RWPE2 (cell line): ENCODE results near the gene GDF2.

Source experiments
- ATAC-seq: fragments of 200-7000 bp; cut with Tn5 transposase; 3 replicates; pipeline ENCODE4 v1.9.1; 2021; ENCODE audit warnings: low read depth
- DNase-seq: peaks from one replicate; pipeline ENCODE4 v3.0.0-alpha.2; 2020; ENCODE audit warnings: low spot score
- H3K27ac ChIP-seq: fragments of 450-650 bp; 2 replicates; pipeline ENCODE4 v1.5.1; 2017; ENCODE audit warnings: mild to moderate bottlenecking; ENCODE audit not compliant: poor library complexity, severe bottlenecking
- H3K27me3 ChIP-seq: fragments of 250-450 bp; sonication (Bioruptor Pico); 2 replicates; pipeline ENCODE4 v1.5.1; 2021; ENCODE audit warnings: mild to moderate bottlenecking, moderate library complexity; ENCODE audit not compliant: insufficient read depth, poor library complexity, severe bottlenecking
- H3K36me3 ChIP-seq: fragments of 250-450 bp; sonication (Bioruptor Pico); 2 replicates; pipeline ENCODE4 v1.5.1; 2020; ENCODE audit warnings: low read depth, mild to moderate bottlenecking, moderate library complexity
- H3K4me1 ChIP-seq: fragments of 250-450 bp; sonication (Bioruptor Pico); 2 replicates; pipeline ENCODE4 v1.5.1; 2021; ENCODE audit warnings: mild to moderate bottlenecking, moderate library complexity; ENCODE audit not compliant: insufficient read depth, poor library complexity, severe bottlenecking
- H3K4me3 ChIP-seq: fragments of 250-450 bp; sonication (Bioruptor Pico); 2 replicates; pipeline ENCODE4 v1.5.1; 2021; ENCODE audit warnings: mild to moderate bottlenecking, moderate library complexity; ENCODE audit not compliant: severe bottlenecking
- H3K9me3 ChIP-seq: fragments of 250-450 bp; sonication (Bioruptor Pico); 2 replicates; pipeline ENCODE4 v1.5.1; 2021; ENCODE audit warnings: mild to moderate bottlenecking, moderate library complexity; ENCODE audit not compliant: severe bottlenecking
- CTCF ChIP-seq: fragments of 450-650 bp; IDR thresholded peaks from one replicate; pipeline ENCODE4 v1.5.1; 2017; ENCODE audit warnings: mild to moderate bottlenecking, moderate library complexity; ENCODE audit not compliant: poor library complexity, severe bottlenecking

GDF2 gene

GRCh38 chr10:47329855-47330254, 7.6 kb downstream of the GDF2 start:
- peaks cover 11% of the 10 kb centered on the region for H3K27me3 ChIP-seq
- H3K4me3 ChIP-seq, result no peak overlapping the region
- H3K4me1 ChIP-seq, result no peaks in the 10 kb centered on the region
- H3K27ac ChIP-seq, result no peak overlapping the region
- no peak for TF ChIP-seq CTCF
- ATAC-seq (no peak), DNase-seq (peak; percentile 19)
- H3K9me3 ChIP-seq, result no peaks in the 10 kb centered on the region
- H3K36me3 ChIP-seq, result no peaks in the 10 kb centered on the region

- no peaks in the 10 kb centered on the region for H3K4me1 ChIP-seq
- no peaks in the 10 kb centered on the region for H3K9me3 ChIP-seq
- H3K27me3 ChIP-seq, result peaks cover 11% of the 10 kb centered on the region
- no peaks in the 10 kb centered on the region for H3K36me3 ChIP-seq
- TF ChIP-seq CTCF, result no peak
- no peak overlapping the region for H3K27ac ChIP-seq
- no peak overlapping the region for H3K4me3 ChIP-seq
- ATAC-seq (no peak), DNase-seq (peak; percentile 18)
Measured at GRCh38 chr10:47330366-47330765, 8.1 kb downstream of the GDF2 start.

- ATAC-seq (no peak), DNase-seq (peak; percentile 15)
- TF ChIP-seq CTCF, result no peak
- no peaks in the 10 kb centered on the region for H3K4me1 ChIP-seq
- peaks cover 11% of the 10 kb centered on the region for H3K27me3 ChIP-seq
- H3K4me3 ChIP-seq, result no peak overlapping the region
- no peaks in the 10 kb centered on the region for H3K9me3 ChIP-seq
- H3K27ac ChIP-seq, result no peak overlapping the region
- H3K36me3 ChIP-seq, result no peaks in the 10 kb centered on the region
Measured at GRCh38 chr10:47330804-47331203, 8.6 kb downstream of the GDF2 start.

GRCh38 chr10:47331491-47331890, 9.2 kb downstream of the GDF2 start:
- Histone ChIP-seq H3K27me3 (peaks cover 11% of the 10 kb centered on the region), H3K27ac (no peak overlapping the region), H3K9me3 (no peaks in the 10 kb centered on the region), H3K4me1 (no peaks in the 10 kb centered on the region), H3K36me3 (no peaks in the 10 kb centered on the region), H3K4me3 (no peak overlapping the region)
- DNase-seq, result peak; percentile 37
- no peak for ATAC-seq
- no peak for TF ChIP-seq CTCF

- DNase-seq (peak; percentile 27), ATAC-seq (peak; percentile 48; the same call in 2 of the 3 replicates)
- Histone ChIP-seq H3K4me3 (no peak overlapping the region), H3K36me3 (no peaks in the 10 kb centered on the region), H3K27ac (no peak overlapping the region), H3K27me3 (peaks cover 11% of the 10 kb centered on the region), H3K4me1 (no peaks in the 10 kb centered on the region), H3K9me3 (no peaks in the 10 kb centered on the region)
- TF ChIP-seq CTCF, result no peak
Measured at GRCh38 chr10:47331954-47332353, 9.7 kb downstream of the GDF2 start.
